IMR-90 (cell line): ENCODE data around the gene PKHD1. TPM values are rescaled to one million over a fixed set of nuclear protein-coding genes. Genes with fewer than 3 reads are reported as not detected.

Experiments used
- ATAC-seq: fragments of 200-7000 bp; cut with Tn5 transposase; 2 replicates; pipeline ENCODE4 v1.9.1; 2020; ENCODE audit warnings: low read depth, mild to moderate bottlenecking, moderate library complexity
- BruUV-seq: library from RNA; stranded (reverse); fragments of 400-500 nt; replicated peaks from 2 replicates; lab custom pipeline; 2021; lab: Mats Ljungman, UMichigan
- CTCF ChIA-PET: fragments of 300-600 bp; formaldehyde crosslinking; extraction: SDS; loops from one replicate; lab custom pipeline; 2021; ENCODE audit warnings: antibody characterized with exemption; lab: Yijun Ruan, JAX
- POLR2A ChIA-PET: fragments of 300-600 bp; sonication (Branson Sonifier 250); formaldehyde crosslinking; loops from one replicate; lab custom pipeline; 2022; ENCODE audit warnings: antibody characterized with exemption; ENCODE audit not compliant: unreplicated experiment; lab: Charles Lee
- DNase-seq: peaks from one replicate; pipeline ENCODE4 v3.0.0; 2013
- H2AFZ ChIP-seq: replicated peaks from 2 replicates; pipeline ENCODE3; 2013; ENCODE audit warnings: low read length, mild to moderate bottlenecking; ENCODE audit not compliant: poor library complexity
- H2AK5ac ChIP-seq: 2 replicates; pipeline ENCODE4 v1.6.1; 2013; ENCODE audit warnings: low read depth, low read length, inconsistent platforms
- H2AK9ac ChIP-seq: replicated peaks from 2 replicates; pipeline ENCODE3; 2013; ENCODE audit warnings: mild to moderate bottlenecking, low read depth, low read length, moderate library complexity; ENCODE audit not compliant: poor library complexity
- H2BK120ac ChIP-seq: 2 replicates; pipeline ENCODE4 v1.6.1; 2013; ENCODE audit warnings: low read depth, low read length, inconsistent platforms
- H2BK15ac ChIP-seq: 3 replicates; pipeline ENCODE4 v1.6.1; 2013; ENCODE audit warnings: low read depth, low read length, inconsistent platforms
- H2BK20ac ChIP-seq: 2 replicates; pipeline ENCODE4 v1.6.1; 2013; ENCODE audit warnings: low read depth, mild to moderate bottlenecking, inconsistent platforms, low read length, moderate library complexity
- H2BK5ac ChIP-seq: 2 replicates; pipeline ENCODE4 v1.6.1; 2013; ENCODE audit warnings: mild to moderate bottlenecking, low read depth, low read length, inconsistent platforms; ENCODE audit not compliant: poor library complexity, severe bottlenecking
- H3K14ac ChIP-seq: replicated peaks from 2 replicates; pipeline ENCODE4 v1.6.1; 2013; ENCODE audit warnings: low read depth, low read length, inconsistent platforms
- H3K18ac ChIP-seq: 2 replicates; pipeline ENCODE4 v1.6.1; 2013; ENCODE audit warnings: low read depth, low read length, control low read depth
- H3K23ac ChIP-seq: 2 replicates; pipeline ENCODE4 v1.6.1; 2013; ENCODE audit warnings: low read depth, low read length, inconsistent platforms
- H3K27ac ChIP-seq: 2 replicates; pipeline ENCODE4 v1.5.1; 2013; ENCODE audit warnings: mild to moderate bottlenecking, control low read depth, low read length; ENCODE audit not compliant: insufficient read depth
- H3K27me3 ChIP-seq: 2 replicates; pipeline ENCODE4 v1.6.1; 2013; ENCODE audit warnings: low read length; ENCODE audit not compliant: control insufficient read depth, insufficient read depth
- H3K36me3 ChIP-seq: 2 replicates; pipeline ENCODE4 v1.6.1; 2013; ENCODE audit warnings: low read length, mixed read lengths; ENCODE audit not compliant: control insufficient read depth, insufficient read depth
- H3K4ac ChIP-seq: 2 replicates; pipeline ENCODE4 v1.6.1; 2013; ENCODE audit warnings: low read depth, low read length, inconsistent platforms
- H3K4me1 ChIP-seq: 2 replicates; pipeline ENCODE4 v1.6.1; 2013; ENCODE audit warnings: low read length, mixed read lengths; ENCODE audit not compliant: control insufficient read depth, insufficient read depth
- H3K4me2 ChIP-seq: 2 replicates; pipeline ENCODE4 v1.6.1; 2013; ENCODE audit warnings: low read depth, mild to moderate bottlenecking, control low read depth, low read length, moderate library complexity
- H3K4me3 ChIP-seq: 2 replicates; pipeline ENCODE4 v1.5.1; 2013; ENCODE audit warnings: low read depth, mild to moderate bottlenecking, control low read depth, low read length, moderate library complexity; ENCODE audit not compliant: insufficient read depth
- H3K56ac ChIP-seq: 2 replicates; pipeline ENCODE4 v1.6.1; 2013; ENCODE audit warnings: low read length, inconsistent platforms; ENCODE audit not compliant: insufficient read depth; ENCODE audit errors: extremely low read depth
- H3K79me1 ChIP-seq, 2 experiments: 2 replicates each; pipeline ENCODE4 v1.6.1; 2013; ENCODE audit warnings: low read length in 2 of 2, inconsistent platforms in 1 of 2, low read depth in 1 of 2
- H3K9ac ChIP-seq: 2 replicates; pipeline ENCODE4 v1.6.1; 2013; ENCODE audit warnings: low read depth, low read length, control low read depth
- H3K9me1 ChIP-seq: 2 replicates; pipeline ENCODE4 v1.6.1; 2013; ENCODE audit warnings: low read length, inconsistent platforms; ENCODE audit not compliant: insufficient read depth
- H3K9me3 ChIP-seq: 2 replicates; pipeline ENCODE4 v1.6.1; 2013; ENCODE audit warnings: low read length; ENCODE audit not compliant: control insufficient read depth, insufficient read depth
- H4K20me1 ChIP-seq: 2 replicates; pipeline ENCODE4 v1.6.1; 2013; ENCODE audit warnings: low read length, inconsistent platforms; ENCODE audit not compliant: insufficient read depth
- H4K5ac ChIP-seq: 2 replicates; pipeline ENCODE4 v1.6.1; 2013; ENCODE audit warnings: mild to moderate bottlenecking, low read depth, low read length, control low read depth
- H4K8ac ChIP-seq, 2 experiments: 2 replicates each; pipeline ENCODE4 v1.6.1; 2013; ENCODE audit warnings: low read depth in 2 of 2, low read length in 2 of 2, control low read depth in 1 of 2, inconsistent platforms in 1 of 2
- H4K91ac ChIP-seq: 2 replicates; pipeline ENCODE4 v1.6.1; 2013; ENCODE audit warnings: low read depth, low read length, inconsistent platforms; ENCODE audit not compliant: insufficient read depth
- BHLHE40 ChIP-seq: fragments of 150-350 bp; IDR thresholded peaks from 2 replicates; pipeline ENCODE4 v1.6.1; 2016; ENCODE audit warnings: mild to moderate bottlenecking, low read depth, low read length
- CEBPB ChIP-seq: IDR thresholded peaks from 2 replicates; pipeline ENCODE4 v1.6.1; 2012; ENCODE audit warnings: low read depth, low read length, improper control_type of control experiment
- CHD1 ChIP-seq: IDR thresholded peaks from 2 replicates; pipeline ENCODE4 v1.6.1; 2012; ENCODE audit warnings: low read depth, low read length, improper control_type of control experiment
- CTCF ChIP-seq: conservative IDR thresholded peaks from 2 replicates; pipeline ENCODE4 v1.5.1; 2012; ENCODE audit warnings: mild to moderate bottlenecking, low read depth, low read length, improper control_type of control experiment
- ELK1 ChIP-seq: fragments of 150-350 bp; IDR thresholded peaks from 2 replicates; pipeline ENCODE4 v1.6.1; 2016; ENCODE audit warnings: low read depth, mild to moderate bottlenecking, low read length, moderate library complexity, borderline replicate concordance
- FOS ChIP-seq: fragments of 150-350 bp; IDR thresholded peaks from 2 replicates; pipeline ENCODE4 v1.6.1; 2016; ENCODE audit warnings: low read depth, low read length
- MAFK ChIP-seq: IDR thresholded peaks from 2 replicates; pipeline ENCODE4 v1.6.1; 2012; ENCODE audit warnings: low read depth, low read length, improper control_type of control experiment
- MAZ ChIP-seq: IDR thresholded peaks from 2 replicates; pipeline ENCODE4 v1.6.1; 2012; ENCODE audit warnings: low read depth, mild to moderate bottlenecking, low read length, improper control_type of control experiment, moderate library complexity, borderline replicate concordance
- MXI1 ChIP-seq: IDR thresholded peaks from 2 replicates; pipeline ENCODE4 v1.6.1; 2012; ENCODE audit warnings: low read depth, mild to moderate bottlenecking, low read length, moderate library complexity, borderline replicate concordance
- NFE2L2 ChIP-seq: fragments of 150-350 bp; IDR thresholded peaks from 2 replicates; pipeline ENCODE4 v1.6.1; 2016; ENCODE audit warnings: low read depth, mild to moderate bottlenecking, low read length
- POLR2A ChIP-seq: IDR thresholded peaks from 2 replicates; pipeline ENCODE4 v1.6.1; 2012; ENCODE audit warnings: mild to moderate bottlenecking, low read depth, low read length
- RAD21 ChIP-seq: IDR thresholded peaks from 2 replicates; pipeline ENCODE4 v1.6.1; 2012; ENCODE audit warnings: low read length, improper control_type of control experiment
- RCOR1 ChIP-seq: IDR thresholded peaks from 2 replicates; pipeline ENCODE4 v1.6.1; 2012; ENCODE audit warnings: mild to moderate bottlenecking, low read length, improper control_type of control experiment; ENCODE audit not compliant: insufficient replicate concordance
- RFX5 ChIP-seq: IDR thresholded peaks from 2 replicates; pipeline ENCODE4 v1.8.0; 2012; ENCODE audit warnings: low read depth, mild to moderate bottlenecking, low read length, moderate library complexity
- SMC3 ChIP-seq: fragments of 150-350 bp; IDR thresholded peaks from 2 replicates; pipeline ENCODE4 v1.6.1; 2016; ENCODE audit warnings: low read depth, mild to moderate bottlenecking, antibody characterized with exemption, low read length, moderate library complexity
- USF2 ChIP-seq: fragments of 150-350 bp; IDR thresholded peaks from 2 replicates; pipeline ENCODE4 v1.6.1; 2017; ENCODE audit warnings: mild to moderate bottlenecking, antibody characterized with exemption, low read length, low read depth
- WGBS, 2 experiments: methylation state at CpG; one replicate each; pipeline versions ENCODE4 v1.1.5 to v1.1.7; 2013; ENCODE audit warnings: missing lambda C conversion rate in 2 of 2; ENCODE audit not compliant: insufficient read length in 1 of 2; ENCODE audit errors: extremely low coverage in 2 of 2; 5-methylcytosine and 5-hydroxymethylcytosine counted together
- dilution Hi-C: fragments of 300-500 bp; cut with HindIII; formaldehyde crosslinking; loops from one replicate; pipeline ENCODE4 v1.14.3; 2018; ENCODE audit warnings: low sequenced_read_pairs; ENCODE audit not compliant: unreplicated experiment
- in situ Hi-C: fragments of 300-500 bp; cut with MboI; formaldehyde crosslinking; loops from 3 replicates; pipeline ENCODE4 v1.14.3; 2019; ENCODE audit warnings: low sequenced_read_pairs, inconsistent platforms, mixed read lengths
- intact Hi-C: fragments of 100-400 bp; cut with micrococcal nuclease; formaldehyde crosslinking; loops from 2 replicates; pipeline ENCODE4 v1.10.0; 2022
- polyA plus RNA-seq, 3 experiments: library from polyadenylated mRNA; depleted of rRNA; stranded (reverse); fragments of >200 nt; gene quantifications; 2 replicates each; pipeline ENCODE4 v1.2.3, GENCODE V29; 2012; ENCODE audit warnings: low replicate concordance in 1 of 3
- total RNA-seq: library from RNA; depleted of rRNA; stranded (reverse); fragments of >200 nt; gene quantifications from 2 replicates; pipeline ENCODE4 v1.2.3, GENCODE V29; 2012

The PKHD1 gene
- total and polyA plus RNA-seq, 2 of the 4 experiments (the other 2 are of a cell fraction), result not detected

GRCh38 chr6:52015953-52016352 is 71.5 kb downstream of the PKHD1 start:
- Histone ChIP-seq H2AFZ (no peak overlapping the region), H3K56ac (no peak overlapping the region), H4K20me1 (no peaks in the 10 kb centered on the region), H4K91ac (no peak overlapping the region), H3K27ac (no peak overlapping the region), H3K9me1 (no peaks in the 10 kb centered on the region), H3K18ac (no peak overlapping the region), H3K4ac (no peak overlapping the region), H3K4me3 (no peak overlapping the region), H2AK9ac (no peak overlapping the region), H3K4me2 (no peak overlapping the region), H2BK20ac (no peak overlapping the region), H4K8ac (no peak overlapping the region), H2BK5ac (no peak overlapping the region), H4K5ac (no peak overlapping the region), H3K9ac (no peak overlapping the region), H2BK15ac (no peak overlapping the region), H3K27me3 (no peaks in the 10 kb centered on the region; the same call in 1 of the 2 replicates), H3K79me1 (no peaks in the 10 kb centered on the region), H3K9me3 (no peaks in the 10 kb centered on the region), H3K4me1 (no peaks in the 10 kb centered on the region), H2AK5ac (no peak overlapping the region), H3K14ac (no peak overlapping the region), H2BK120ac (no peak overlapping the region), H3K23ac (no peak overlapping the region), H3K36me3 (no peaks in the 10 kb centered on the region)
- TF ChIP-seq SMC3, result no peak
- no peak for TF ChIP-seq MAZ
- TF ChIP-seq MXI1, result no peak
- TF ChIP-seq RFX5, result no peak
- no peak for TF ChIP-seq NFE2L2
- TF ChIP-seq CHD1, result no peak
- TF ChIP-seq RCOR1, result no peak
- no peak for TF ChIP-seq FOS
- TF ChIP-seq RAD21, result no peak
- no peak for TF ChIP-seq BHLHE40
- TF ChIP-seq MAFK, result no peak
- TF ChIP-seq USF2, result no peak
- TF ChIP-seq POLR2A, result no peak
- TF ChIP-seq CTCF, result no peak
- TF ChIP-seq ELK1, result no peak
- TF ChIP-seq CEBPB, result no peak
- intact Hi-C loops (no loop called here), dilution Hi-C loops (no loop called here), in situ Hi-C loops (loop anchor here (10.0 to 25.0 kb wide), 2 partner anchors 161 to 1204 kb away; partner anchors contain the start of gene TFAP2B)
- ATAC-seq (no peak), DNase-seq (no peak)
- 20% methylated on average over 1 of the region's 1 CpG; no CpG with 5 or more reads in 1 of the 2 experiments for WGBS, 2 experiments
- BruUV-seq, result no TSS peak
- ChIA-PET POLR2A (no interaction called here), CTCF (interaction anchor here (0.7 kb wide), 1 partner anchor 315 kb away, joined by 7 read pairs; no protein-coding TSS in a partner anchor)
